ENCODE results near the gene AKIP1. TPM values are rescaled to one million over a fixed set of nuclear protein-coding genes. Genes with fewer than 3 reads are reported as not detected.

The AKIP1 gene
- total RNA-seq, 4 donors from 2014 or later = 5.2 to 21.2 (median 11.0) TPM

DNA sequence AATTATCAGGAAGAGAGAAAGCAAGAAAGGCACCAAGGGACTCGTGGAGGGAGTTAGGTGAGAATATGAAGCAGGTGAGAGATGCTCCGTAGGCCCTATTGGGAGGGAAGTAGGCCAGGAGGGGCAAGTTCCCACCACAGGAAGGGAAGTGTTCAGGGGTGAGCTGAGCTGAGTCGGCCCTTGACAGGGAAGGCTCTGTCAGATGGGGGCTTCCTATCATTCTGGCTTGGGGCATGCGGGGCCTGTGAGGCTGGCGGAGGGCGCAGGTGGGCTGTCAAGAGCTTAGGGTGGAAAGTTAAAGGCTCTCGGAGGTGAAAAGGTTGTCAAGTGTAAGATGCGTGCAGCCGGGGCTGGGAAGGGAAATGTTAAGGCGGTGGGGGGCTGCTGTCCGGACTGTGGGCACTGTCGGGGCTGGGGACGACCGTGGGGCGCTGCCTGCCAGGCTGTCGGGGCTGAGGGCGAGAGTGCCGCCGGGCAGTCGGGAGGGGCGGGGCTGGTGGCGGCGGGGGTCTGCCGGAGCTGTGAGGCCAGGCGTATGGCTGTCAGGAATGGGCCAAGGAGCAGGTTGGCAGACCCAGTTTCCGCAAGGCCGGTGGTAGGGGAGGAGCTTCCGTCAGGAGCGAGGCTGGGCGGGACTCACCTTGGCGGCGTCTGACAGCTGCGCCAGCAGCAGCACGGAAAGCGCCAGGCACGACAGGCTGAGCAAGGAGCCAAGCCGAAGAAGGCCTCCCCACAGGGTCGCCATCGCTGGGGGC lies 52.8 kb downstream of the AKIP1 start:
- intact Hi-C loops (cut with DNase I; ENCODE audit: low total_unique reads) = loop anchor here (5.0 kb wide), 2 partner anchors 51 to 281 kb away; partner anchors contain the start of genes AKIP1, RPL27A and TRIM66
- in situ Hi-C loops (cut with MboI; ENCODE audit: low pct_ligation_motif_present in 1 of 4, low pct_unique_long_range_greater_than_20kb in 1 of 4, low sequenced_read_pairs in 3 of 4) = loop anchor here in 3 of 4 donors (25.0 kb wide), 1 partner anchor 276 kb away; the partner anchor contains the start of genes RPL27A (in 3 of the 3) and TRIM66 (in 3 of the 3)
- whole genome bisulfite sequencing, 2 donors (ENCODE audit: low coverage in 1 of 2) = 2 to 6% methylated on average over 3 to 34 of the region's 39 CpGs

DNA sequence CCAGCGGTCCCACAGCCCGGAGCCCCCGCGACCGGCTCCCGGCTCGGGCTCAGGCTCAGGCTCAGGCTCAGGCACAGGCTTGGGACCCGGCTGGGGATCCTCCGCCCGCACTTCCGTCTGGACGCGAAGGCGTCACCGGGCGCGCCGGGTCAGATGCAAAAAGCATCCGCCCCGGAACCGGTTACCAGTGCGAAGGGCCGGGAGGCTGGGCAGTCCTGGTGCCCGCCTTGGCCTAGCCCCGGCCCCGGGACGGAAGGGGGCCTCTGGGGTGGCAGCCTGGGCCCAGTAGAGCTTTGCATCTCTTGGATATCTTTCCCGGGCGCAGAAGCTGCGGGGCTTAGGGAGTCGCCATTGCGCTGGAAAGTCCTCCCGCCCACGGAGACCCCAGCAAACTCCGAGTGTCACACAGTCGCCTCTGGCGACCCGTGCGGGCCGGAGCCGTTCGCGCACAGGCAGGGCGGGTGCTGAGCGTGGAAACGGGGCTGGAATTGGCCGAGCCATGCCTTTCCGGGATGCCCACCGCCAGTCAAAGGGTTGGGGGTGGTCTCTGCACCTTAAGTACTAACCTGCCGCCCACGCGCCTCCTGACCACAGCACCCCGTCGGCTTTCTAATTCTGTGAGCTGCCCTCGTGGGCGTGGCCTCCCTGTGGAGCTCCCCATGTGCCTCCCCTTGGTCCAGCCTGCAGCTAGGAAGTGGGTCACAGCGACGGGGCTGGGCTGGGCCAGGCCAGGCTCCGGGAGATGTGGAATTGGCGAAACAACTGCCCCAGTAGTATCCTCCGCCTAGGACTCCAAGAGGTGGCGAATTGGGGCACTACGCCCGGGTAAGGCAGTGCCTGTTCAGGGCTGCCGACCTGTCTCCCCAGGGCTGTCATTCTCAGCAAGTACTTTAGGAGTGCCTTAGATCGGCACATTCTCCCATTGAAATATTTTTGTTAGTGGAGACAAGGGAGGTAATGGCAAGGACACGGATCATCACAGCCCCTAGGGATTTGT lies 53.6 kb downstream of the AKIP1 start, which contains the start of gene TMEM9B:
Gene TMEM9B, minus strand, starts transcription at position 119 of the 997 bp plus-strand sequence. CDS start 129 bp downstream, outside the sequence.
- H3K4me1 ChIP-seq = peaks cover 11 to 28% (median 21%) of the 10 kb centered on the region in 4 donors
- TF ChIP-seq EP300 (IDR thresholded peaks at IDR 0.05; ENCODE audit: low read depth) (no peak), POLR2AphosphoS5 (IDR thresholded peaks at IDR 0.05) (peak; percentile 92 to 97 (median 93)), POLR2A (IDR thresholded peaks at IDR 0.05) (peak; percentile 97)
- TF ChIP-seq, protein P1, sequence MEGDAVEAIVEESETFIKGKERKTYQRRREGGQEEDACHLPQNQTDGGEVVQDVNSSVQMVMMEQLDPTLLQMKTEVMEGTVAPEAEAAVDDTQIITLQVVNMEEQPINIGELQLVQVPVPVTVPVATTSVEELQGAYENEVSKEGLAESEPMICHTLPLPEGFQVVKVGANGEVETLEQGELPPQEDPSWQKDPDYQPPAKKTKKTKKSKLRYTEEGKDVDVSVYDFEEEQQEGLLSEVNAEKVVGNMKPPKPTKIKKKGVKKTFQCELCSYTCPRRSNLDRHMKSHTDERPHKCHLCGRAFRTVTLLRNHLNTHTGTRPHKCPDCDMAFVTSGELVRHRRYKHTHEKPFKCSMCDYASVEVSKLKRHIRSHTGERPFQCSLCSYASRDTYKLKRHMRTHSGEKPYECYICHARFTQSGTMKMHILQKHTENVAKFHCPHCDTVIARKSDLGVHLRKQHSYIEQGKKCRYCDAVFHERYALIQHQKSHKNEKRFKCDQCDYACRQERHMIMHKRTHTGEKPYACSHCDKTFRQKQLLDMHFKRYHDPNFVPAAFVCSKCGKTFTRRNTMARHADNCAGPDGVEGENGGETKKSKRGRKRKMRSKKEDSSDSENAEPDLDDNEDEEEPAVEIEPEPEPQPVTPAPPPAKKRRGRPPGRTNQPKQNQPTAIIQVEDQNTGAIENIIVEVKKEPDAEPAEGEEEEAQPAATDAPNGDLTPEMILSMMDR (IDR thresholded peaks at IDR 0.05) = peak in 1 of 5 experiments; percentile 2
- no peaks in the 10 kb centered on the region for H3K36me3 ChIP-seq
- peak; percentile 94 for DNase-seq
- peak within 1 kb of the TSS; percentile 61 to 87 (median 78) for H3K4me3 ChIP-seq
- in situ Hi-C loops (cut with MboI; ENCODE audit: low pct_ligation_motif_present in 1 of 4, low pct_unique_long_range_greater_than_20kb in 1 of 4, low sequenced_read_pairs in 3 of 4) (loop anchor here in 3 of 4 donors (25.0 kb wide), 1 partner anchor 277 kb away; the partner anchor contains the start of genes RPL27A (in 3 of the 3) and TRIM66 (in 3 of the 3)), intact Hi-C loops (cut with DNase I; ENCODE audit: low total_unique reads) (loop anchor here (5.0 kb wide), 2 partner anchors 52 to 282 kb away; partner anchors contain the start of genes AKIP1, RPL27A and TRIM66)
- H3K27ac ChIP-seq = peak within 1 kb of the TSS; percentile 93 to 99 (median 96)
- WGBS, 2 donors (ENCODE audit: low coverage in 1 of 2) = 1% methylated on average over 49 of the region's 67 CpGs; no CpG with 5 or more reads in 1 of the 2 donors
- H3K27me3 ChIP-seq = no peaks in the 10 kb centered on the region
- H3K9me3 ChIP-seq = no peaks in the 10 kb centered on the region

More for the DNA sequence above, 52.8 kb downstream of the AKIP1 start:
- Histone ChIP-seq H3K4me3 (peak overlapping the region; percentile 61 to 87 (median 78)), H3K27ac (peak overlapping the region; percentile 93 to 99 (median 96)), H3K27me3 (no peaks in the 10 kb centered on the region), H3K9me3 (no peaks in the 10 kb centered on the region), H3K4me1 (peaks cover 16 to 35% (median 25%) of the 10 kb centered on the region in 4 donors), H3K36me3 (no peaks in the 10 kb centered on the region)
- TF ChIP-seq POLR2A (IDR thresholded peaks at IDR 0.05) = no peak
- no peak for TF ChIP-seq POLR2AphosphoS5 (IDR thresholded peaks at IDR 0.05)
- TF ChIP-seq EP300 (IDR thresholded peaks at IDR 0.05; ENCODE audit: low read depth) = no peak
- TF ChIP-seq, protein P1 (IDR thresholded peaks at IDR 0.05) = no peak
- peak; percentile 90 for DNase-seq

DNA sequence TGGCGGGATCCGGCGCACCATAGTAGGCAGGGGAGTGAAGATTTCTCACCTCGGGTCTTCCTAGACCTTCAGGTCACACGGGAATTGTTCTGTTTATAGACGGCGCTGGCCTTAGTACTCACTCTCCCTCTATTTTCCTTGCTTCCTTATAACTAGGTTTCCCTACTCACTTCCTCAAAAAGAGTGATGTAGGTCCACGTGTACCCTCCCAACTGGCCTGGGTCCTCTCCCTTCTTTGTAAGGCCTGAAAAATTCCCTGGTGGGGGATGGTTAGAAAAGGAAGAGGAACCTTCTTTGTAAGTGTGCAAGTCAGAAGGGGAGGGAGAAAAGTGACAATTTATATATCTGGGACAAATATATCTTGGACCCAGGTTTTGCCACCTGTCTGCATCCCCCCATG lies 56.2 kb downstream of the AKIP1 start:
- no peak overlapping the region for H3K4me3 ChIP-seq
- no peaks in the 10 kb centered on the region for H3K27me3 ChIP-seq
- no peaks in the 10 kb centered on the region for H3K9me3 ChIP-seq
- in situ Hi-C loops (cut with MboI; ENCODE audit: low pct_ligation_motif_present in 1 of 4, low pct_unique_long_range_greater_than_20kb in 1 of 4, low sequenced_read_pairs in 3 of 4) (loop anchor here in 3 of 4 donors (25.0 kb wide), 1 partner anchor 280 kb away; the partner anchor contains the start of genes RPL27A (in 3 of the 3) and TRIM66 (in 3 of the 3)), intact Hi-C loops (cut with DNase I; ENCODE audit: low total_unique reads) (no loop called here)
- TF ChIP-seq, protein P1 (IDR thresholded peaks at IDR 0.05) = no peak
- no peak for TF ChIP-seq POLR2A (IDR thresholded peaks at IDR 0.05)
- no peak for TF ChIP-seq EP300 (IDR thresholded peaks at IDR 0.05; ENCODE audit: low read depth)
- TF ChIP-seq POLR2AphosphoS5 (IDR thresholded peaks at IDR 0.05) = no peak
- H3K27ac ChIP-seq = no peak overlapping the region
- 77 to 85% methylated on average over 8 of the region's 8 CpGs for WGBS, 2 donors (ENCODE audit: low coverage in 1 of 2)
- H3K36me3 ChIP-seq = no peaks in the 10 kb centered on the region
- DNase-seq = no peak
- H3K4me1 ChIP-seq = peaks cover 11 to 21% (median 18%) of the 10 kb centered on the region in 4 donors

Small RNA genes lying within 50 kb of the gene (small RNA-seq; reads per million reads assigned to genes)
- gene RF00019 = 0 reads per million in 4 donors

Other genes starting within 250 kb of the AKIP1 start
- gene TRIM66, start 228.5 kb upstream of the AKIP1 start, total RNA-seq = 10 to 100 TPM; 11.7 to 19.7 (median 14.3) TPM
- gene RPL27A, start 228.4 kb upstream of the AKIP1 start, total RNA-seq = 100 to 1,000 TPM; 462 to 843 (median 770) TPM
- not detected for gene C11orf16, start 21.8 kb downstream of the AKIP1 start, total RNA-seq
- not detected for gene ASCL3, start 31.8 kb downstream of the AKIP1 start, total RNA-seq
- 10 to 100 TPM; 20.5 to 93.9 (median 58.5) TPM for gene TMEM9B, start 53.3 kb downstream of the AKIP1 start, total RNA-seq
- gene NRIP3, start 92.8 kb downstream of the AKIP1 start, total RNA-seq = 1 to 10 TPM in 1 of 4 donors, under 1 TPM in 1, not detected in 2; 0.82 to 1.9 TPM
- 10 to 100 TPM in 2 of 4 donors, 1 to 10 TPM in 2; 4.6 to 20.0 (median 10.9) TPM for gene SCUBE2, start 180.4 kb downstream of the AKIP1 start, total RNA-seq

All from transverse colon (tissue), 4 donors.